ENCODE data around the gene MZB1.
A peak's percentile ranks its signal among the peaks of the same experiment; 100 is the strongest.
"Not testable (repeated sequence)": the region's sequence is repeated elsewhere in the genome, so short reads cannot be mapped to it uniquely, and the experiment has no call there.

Gene MZB1

GRCh38 chr5:139410121-139410992 lies 20.6 kb upstream of the MZB1 start:
- no peak for DNase-seq

DNA sequence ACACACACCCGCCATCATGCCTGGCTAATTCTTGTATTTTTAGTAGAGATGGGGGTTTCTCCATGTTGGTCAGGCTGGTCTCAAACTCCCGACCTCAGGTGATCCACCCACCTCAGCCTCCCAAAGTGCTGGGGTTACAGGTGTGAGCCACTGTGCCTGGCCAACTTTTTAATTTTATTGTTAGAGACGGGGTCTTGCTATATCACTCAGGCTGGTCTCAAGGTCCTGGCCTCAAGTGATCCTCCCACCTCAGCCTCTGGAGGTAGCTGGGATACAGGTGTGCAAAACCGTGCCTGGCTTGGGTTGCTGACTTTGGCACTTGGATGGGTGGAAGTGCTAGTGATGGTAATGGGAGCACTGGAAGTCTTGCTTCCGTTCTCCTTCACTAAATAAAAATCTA lies 19.4 kb upstream of the MZB1 start:
- not testable (repeated sequence) for DNase-seq

DNA sequence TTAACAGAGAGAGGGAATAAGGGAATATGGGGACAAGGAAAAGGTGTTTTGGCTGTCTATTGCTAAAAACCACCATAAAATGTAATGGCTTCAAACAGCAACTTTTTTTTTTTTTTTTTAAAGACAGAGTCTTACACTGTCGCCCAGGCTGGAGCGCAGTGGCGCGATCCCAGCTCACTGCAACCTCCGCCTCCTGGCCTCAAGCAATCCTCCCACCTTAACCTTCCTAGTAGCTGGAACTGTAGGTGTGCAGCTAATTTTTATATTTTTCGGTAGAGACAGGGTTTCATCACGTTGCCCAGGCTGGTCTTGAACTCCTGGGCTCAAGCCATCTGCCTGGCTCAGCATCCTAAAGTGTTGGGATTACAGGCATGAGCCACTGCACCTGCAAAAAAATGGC lies 18.5 kb upstream of the MZB1 start:
- DNase-seq: no peak

DNA sequence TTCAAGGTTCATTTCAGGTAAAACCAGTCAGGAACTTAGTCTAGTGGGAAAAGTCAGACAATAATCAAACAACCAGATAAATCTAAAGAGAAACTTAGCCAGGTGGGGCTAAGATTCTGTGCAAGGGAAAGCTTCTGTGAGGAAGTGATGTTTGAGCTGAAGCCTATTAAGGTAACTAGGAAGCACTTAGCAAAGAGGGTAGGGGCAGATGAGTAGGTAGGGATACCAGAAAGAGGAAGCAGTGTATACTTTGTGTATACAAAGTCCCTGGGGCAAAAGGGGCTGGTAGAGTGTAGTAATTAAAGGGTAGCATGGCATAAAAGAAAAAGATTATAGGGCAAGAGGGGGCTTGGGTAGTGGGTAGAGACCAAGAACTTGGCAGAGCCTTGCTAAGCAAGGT lies 17.8 kb upstream of the MZB1 start:
- DNase-seq: no peak

DNA sequence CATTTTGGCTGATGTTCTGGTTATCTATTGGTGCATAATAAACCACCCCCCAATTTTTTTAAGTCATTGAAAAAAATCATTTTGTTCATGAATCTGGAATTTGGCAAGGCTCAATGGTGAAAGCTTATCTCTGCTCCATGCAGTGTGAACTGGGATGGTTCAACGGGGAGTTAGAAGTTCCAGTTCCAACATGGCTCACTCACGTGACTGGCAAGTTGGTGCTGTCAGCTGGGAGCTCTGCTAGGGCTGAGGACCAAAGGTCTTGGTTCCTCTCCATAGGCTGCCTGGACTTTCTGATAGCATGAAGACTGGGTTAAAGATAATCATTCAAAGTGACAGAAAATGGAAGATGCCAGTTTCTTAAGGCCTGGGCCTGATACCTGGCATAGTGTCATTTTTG lies 17.2 kb upstream of the MZB1 start:
- no peak for DNase-seq

DNA sequence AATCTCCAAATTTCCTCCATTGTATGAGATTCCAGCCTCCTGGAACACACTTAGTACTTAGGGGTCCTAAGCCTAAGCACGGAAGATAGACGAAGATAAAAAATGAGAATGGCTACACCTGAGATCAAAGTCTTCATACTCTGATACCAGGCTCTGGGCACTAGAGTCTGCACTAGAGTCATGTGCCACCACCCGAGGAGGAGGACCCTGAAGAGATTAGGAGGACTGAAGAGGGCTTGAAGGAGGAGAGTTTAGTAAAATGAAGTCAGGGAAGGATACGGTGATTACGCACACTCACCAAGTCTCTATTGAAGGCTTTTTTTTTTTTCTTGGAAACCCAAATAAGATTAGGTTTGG lies 14.7 kb upstream of the MZB1 start:
- no peak for DNase-seq

GRCh38 chr5:139403787-139404483 lies 14.2 kb upstream of the MZB1 start, which contains the start of gene SPATA24:
SPATA24 (minus strand) TSS chr5:139404089; CDS start chr5:139404060, 29 bp downstream.
- peak; percentile 99 for DNase-seq

- no peak for DNase-seq
Observed at GRCh38 chr5:139403418-139403786, 13.7 kb upstream of the MZB1 start.

DNA sequence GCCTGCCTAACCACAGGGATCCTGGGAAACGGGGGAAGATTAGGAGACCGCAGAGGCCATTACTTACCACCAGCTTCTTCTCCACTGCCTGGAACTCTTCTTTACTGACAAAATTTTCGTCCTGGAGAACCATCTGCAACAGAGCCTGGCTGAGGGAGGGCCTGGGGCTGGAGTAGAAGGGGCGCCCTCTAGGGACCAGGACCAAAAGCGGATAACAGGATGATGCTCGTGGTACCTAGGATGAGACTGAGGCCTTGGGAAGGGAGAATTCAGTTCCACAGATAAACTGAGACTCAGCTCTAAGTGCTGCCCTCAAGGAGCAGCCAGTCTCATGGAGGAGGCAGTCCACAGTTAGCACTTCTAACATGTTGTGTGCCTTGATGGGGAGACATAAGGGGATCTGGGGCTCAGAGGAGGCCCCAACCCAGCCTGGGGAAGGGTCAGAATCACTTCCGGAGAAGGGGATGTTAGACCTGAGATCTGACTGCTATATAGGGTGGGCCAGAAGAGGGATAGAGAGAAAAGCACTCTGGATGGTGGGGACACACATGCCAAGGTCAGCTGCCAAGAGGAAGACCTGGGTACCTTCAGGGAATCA lies 12.9 kb upstream of the MZB1 start:
- no peak for DNase-seq

DNA sequence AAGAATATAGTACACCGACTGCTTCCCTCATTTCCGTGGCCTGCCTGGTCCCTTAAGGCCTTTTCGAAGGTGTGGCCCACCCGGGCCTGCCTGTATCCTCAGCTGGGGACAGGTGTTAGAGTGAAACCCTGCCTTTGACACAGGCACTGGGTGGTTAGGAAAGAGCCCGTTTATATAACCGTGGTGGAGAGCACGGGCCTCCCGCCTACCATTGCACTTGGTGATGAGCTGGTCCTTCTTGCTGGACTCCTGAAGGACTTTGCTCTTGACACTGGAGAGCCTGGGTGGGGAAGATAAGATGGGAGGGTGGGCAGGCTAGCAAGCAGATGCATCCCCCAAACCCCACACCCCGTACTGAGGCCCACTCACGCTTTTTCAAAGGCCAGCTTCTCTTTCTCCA lies 11.8 kb upstream of the MZB1 start:
- no peak for DNase-seq

DNA sequence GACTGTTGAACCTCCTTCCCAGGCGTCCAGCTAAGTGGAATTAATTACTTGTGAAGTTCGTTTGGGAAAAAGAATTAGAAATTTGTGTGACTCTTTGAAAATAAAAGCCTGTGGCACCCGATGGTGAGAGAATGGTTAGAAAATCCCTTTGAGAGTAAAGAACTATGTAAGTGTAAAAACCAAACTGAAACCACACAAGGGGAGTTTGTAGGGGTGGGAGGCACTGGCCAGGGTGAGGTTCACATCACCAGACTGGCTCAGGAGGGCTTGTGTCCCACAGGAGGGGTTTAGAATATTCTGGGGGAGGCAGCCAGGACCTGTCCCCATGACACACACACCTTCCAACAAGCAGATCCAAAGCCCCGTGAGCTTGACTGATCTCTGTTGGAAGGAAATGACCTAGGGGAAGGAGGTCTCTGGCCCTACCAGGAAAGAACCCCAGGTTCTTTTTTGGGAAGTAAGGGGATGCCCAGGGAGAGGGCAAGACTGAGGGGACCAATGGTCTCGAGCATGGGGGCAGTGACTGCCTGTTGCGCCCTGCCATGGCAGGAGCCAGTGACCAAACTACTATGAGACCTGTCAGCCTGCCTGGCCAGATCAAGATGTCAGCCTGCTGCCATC lies 9.9 kb upstream of the MZB1 start:
- DNase-seq: no peak

- DNase-seq: no peak
Observed at GRCh38 chr5:139397921-139398320, 8.2 kb upstream of the MZB1 start.

DNA sequence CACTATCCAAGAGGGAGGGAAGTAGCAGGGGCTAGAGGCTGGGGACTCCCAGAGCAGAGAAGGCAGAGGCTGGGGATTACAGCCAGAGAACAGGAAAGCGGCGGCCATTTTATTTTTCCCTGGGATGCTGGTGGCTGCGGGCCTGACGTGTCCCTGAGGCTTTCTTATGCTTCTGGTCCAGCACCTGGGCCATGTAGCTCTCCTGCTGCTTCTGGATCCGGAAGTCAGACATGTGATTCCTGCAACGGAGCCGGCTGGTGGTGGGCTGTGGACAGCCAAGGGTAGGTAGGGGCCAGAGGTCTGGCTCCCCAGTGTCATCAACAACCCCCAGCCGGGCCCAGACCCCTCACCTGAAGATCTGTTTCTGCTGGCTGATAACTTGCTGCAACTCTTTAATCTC lies 7.0 kb upstream of the MZB1 start:
- DNase-seq: no peak

DNA sequence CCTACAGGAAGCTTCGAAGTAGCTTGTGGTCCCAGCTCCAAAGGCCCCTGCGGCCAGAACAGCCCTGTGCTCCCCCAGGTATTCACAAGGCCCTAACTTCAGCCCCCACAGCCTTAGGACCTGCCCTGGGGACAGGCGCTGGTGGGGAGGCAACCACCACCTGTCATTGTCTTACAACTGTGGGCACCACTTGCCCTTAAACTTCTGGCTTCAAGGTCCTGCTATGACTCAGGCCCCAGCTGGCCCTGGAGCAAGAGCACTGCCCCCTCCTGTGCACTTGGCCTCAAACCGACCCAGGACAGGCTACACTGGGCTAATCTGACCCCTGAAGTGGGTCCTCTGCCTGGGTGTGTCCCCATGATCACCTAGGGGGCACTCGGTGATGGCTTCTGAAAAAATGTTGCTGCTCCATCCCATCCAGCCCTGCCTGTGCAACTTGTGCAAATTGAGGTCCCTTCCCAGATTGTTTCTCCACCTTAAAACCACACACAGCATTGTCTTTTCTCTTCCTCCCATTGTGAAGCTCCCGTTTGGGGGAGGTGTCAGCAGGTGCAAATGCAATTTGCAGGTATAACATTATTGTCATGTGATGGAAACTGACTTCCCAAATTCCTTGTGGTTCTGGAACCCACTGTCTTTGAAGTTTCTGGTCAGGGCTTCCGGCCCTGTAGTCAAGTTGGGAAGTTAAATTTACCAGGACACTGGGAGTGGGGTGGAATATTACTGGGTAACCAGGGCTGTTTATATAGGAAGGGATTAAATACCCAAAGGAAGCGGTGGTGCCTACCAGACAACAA lies 6.3 kb upstream of the MZB1 start:
- DNase-seq: no peak

DNA sequence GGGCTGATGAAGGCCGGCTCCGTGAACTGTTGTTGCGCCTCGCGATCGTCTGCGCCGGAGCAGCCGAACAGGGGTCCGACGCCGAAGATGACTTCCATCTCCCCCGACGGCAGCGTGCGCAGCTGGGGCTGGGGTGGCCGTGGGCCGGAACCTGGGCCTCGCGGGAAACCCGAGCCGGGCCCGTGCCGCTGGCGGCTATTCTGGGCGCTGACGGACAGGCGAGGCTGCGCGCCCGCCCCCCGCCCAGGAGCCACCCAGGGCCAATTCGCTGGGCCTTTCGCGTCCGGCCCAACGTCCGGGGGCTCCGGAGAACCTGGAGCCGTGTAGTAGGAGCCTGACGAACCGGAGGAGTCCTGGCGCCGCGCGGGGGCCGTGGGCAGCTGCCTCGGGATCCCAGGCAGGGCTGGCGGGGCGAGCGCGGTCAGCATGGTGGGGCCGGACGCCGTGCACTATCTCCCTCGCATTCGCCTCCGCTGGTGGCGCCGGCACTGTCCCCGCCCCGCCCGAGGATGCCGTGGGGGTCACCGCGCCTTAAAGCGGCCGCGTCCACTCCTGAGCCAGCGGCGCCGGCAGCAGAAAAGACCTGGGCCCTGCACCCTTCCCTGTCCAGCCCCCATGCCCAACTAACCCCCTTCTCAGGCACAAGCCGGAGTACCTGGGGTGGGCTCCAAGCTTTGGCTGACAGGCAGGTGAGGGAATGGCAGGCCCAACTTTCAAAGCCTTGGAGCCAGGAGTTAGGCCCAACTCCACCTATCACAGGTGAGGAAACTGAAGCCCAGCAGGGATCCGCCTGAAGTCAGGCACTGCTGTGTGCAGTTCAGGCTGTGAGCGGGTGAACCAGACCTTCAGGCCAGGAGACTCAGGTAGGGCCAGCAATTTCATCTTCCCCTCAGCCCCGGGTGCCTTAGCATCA lies 5.2 kb upstream of the MZB1 start, which contains the start of gene PROB1:
Gene PROB1 (minus strand): TSS at position 451 of the 913 bp plus-strand sequence. CDS start 23 bp downstream, at position 428.
- DNase-seq: peak; percentile 39

DNA sequence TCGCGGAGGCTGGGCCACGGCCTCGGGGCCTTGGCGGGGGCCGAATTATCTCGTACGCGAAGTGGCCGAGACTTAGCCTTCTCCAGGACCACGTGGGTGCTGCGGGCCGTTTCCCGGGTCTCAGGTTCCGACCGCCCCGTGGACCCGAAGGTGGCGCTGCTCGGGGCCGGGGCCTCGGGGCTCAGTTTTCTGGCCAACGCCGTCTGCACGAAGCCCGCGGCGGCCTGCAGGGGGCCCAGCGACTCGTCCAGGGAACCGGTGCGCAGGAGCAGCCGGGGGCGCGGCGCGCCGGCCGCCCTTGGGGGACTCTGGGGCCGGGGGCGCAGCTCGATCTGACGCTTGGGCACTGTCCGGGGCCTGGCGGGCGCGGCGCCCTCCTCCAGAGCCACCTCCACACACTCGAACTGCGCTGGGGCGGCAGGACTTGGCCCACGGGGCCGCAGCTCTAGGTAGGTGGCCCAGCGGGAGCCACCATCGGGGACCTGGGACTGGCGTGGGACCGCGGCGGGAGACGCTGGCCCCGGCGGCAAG lies 4.5 kb upstream of the MZB1 start:
- DNase-seq: peak; percentile 71

- DNase-seq: peak; percentile 63
Observed at GRCh38 chr5:139393497-139394122, 3.9 kb upstream of the MZB1 start.

GRCh38 chr5:139392678-139393496 lies 3.2 kb upstream of the MZB1 start:
- peak; percentile 73 for DNase-seq

DNA sequence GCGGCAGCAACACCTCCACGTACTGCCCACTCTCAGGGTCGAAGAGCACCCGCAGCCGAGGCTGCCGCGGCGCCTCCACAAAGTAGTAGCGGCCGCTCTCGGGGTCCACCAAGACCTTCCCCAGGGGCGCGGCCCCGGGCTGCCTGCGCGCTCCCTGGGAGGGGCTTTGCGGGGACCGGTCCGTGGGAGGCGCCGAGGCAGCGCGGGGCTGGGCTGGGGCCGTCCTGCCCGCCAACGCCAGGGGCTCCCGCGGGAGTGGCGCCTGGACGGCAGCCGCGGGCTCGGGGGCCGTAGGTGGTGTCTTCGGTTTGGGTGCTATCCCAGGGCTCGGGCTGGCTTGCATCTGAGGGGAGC lies 2.6 kb upstream of the MZB1 start:
- DNase-seq: no peak

Measured in eye (tissue), 1 donor.